GM19324 (cell line): Measurements from ENCODE around the gene BLMH.
"Not testable (repeated sequence)": the region's sequence is repeated elsewhere in the genome, so short reads cannot be mapped to it uniquely, and the experiment has no call there.

Source experiments
- ATAC-seq: cut with Tn5 transposase; IDR thresholded peaks from one replicate; pipeline ENCODE4 v1.9.1; 2021; ENCODE audit warnings: mild to moderate bottlenecking, moderate library complexity; ENCODE audit not compliant: unreplicated experiment, low FRiP score

Gene BLMH

GRCh38 chr17:30210366-30210765, 81.4 kb downstream of the BLMH start:
- ATAC-seq = no peak

GRCh38 chr17:30209930-30210329, 81.8 kb downstream of the BLMH start:
- ATAC-seq = no peak

GRCh38 chr17:30208214-30208613, 83.5 kb downstream of the BLMH start:
- no peak for ATAC-seq

- ATAC-seq = no peak
These were observed 84.1 kb downstream of the BLMH start for GRCh38 chr17:30207655-30208054.

GRCh38 chr17:30203471-30203981, 88.2 kb downstream of the BLMH start:
- ATAC-seq = no peak

- ATAC-seq = not testable (repeated sequence)
These were observed 91.1 kb downstream of the BLMH start for GRCh38 chr17:30200656-30201055.

- ATAC-seq = no peak
These were observed 91.6 kb downstream of the BLMH start for GRCh38 chr17:30200106-30200505.

- no peak for ATAC-seq
These were observed 92.1 kb downstream of the BLMH start for GRCh38 chr17:30199600-30199999.
